ENCODE data around the gene PRKD1.

GRCh38 chr14:29687071-29687765, 240.4 kb downstream of the PRKD1 start:
- TF ChIP-seq EZH2 (IDR thresholded peaks at IDR 0.05; ENCODE audit: borderline replicate concordance, insufficient read depth, low read depth, low read length, poor library complexity, severe bottlenecking), result no peak
- TF ChIP-seq CTCF (IDR thresholded peaks at IDR 0.05), result no peak
